HG03159 (cell line): Measurements from ENCODE around the gene HPCAL1.
"Not testable (repeated sequence)": the region's sequence is repeated elsewhere in the genome, so short reads cannot be mapped to it uniquely, and the experiment has no call there.

Experiments
- ATAC-seq: cut with Tn5 transposase; IDR thresholded peaks from one replicate; pipeline ENCODE4 v1.9.1; 2021; ENCODE audit warnings: mild to moderate bottlenecking, moderate library complexity; ENCODE audit not compliant: unreplicated experiment

HPCAL1 gene

GRCh38 chr2:10449838-10450691 is 147.4 kb downstream of the HPCAL1 start:
- ATAC-seq: no peak

GRCh38 chr2:10451819-10452218 is 149.1 kb downstream of the HPCAL1 start:
- ATAC-seq: no peak

- no peak for ATAC-seq
Measured at GRCh38 chr2:10452312-10452711, 149.6 kb downstream of the HPCAL1 start.

GRCh38 chr2:10452956-10453904 is 150.5 kb downstream of the HPCAL1 start:
- no peak for ATAC-seq

GRCh38 chr2:10453905-10454298 is 151.2 kb downstream of the HPCAL1 start:
- ATAC-seq: no peak

- ATAC-seq: no peak
Measured at GRCh38 chr2:10454505-10454904, 151.8 kb downstream of the HPCAL1 start.

GRCh38 chr2:10457195-10457594 is 154.5 kb downstream of the HPCAL1 start:
- ATAC-seq: not testable (repeated sequence)

- ATAC-seq: no peak
Measured at GRCh38 chr2:10457846-10458598, 155.3 kb downstream of the HPCAL1 start.

GRCh38 chr2:10460366-10460796 is 157.7 kb downstream of the HPCAL1 start:
- ATAC-seq: no peak

- no peak for ATAC-seq
Measured at GRCh38 chr2:10462178-10463083, 159.7 kb downstream of the HPCAL1 start.

- no peak for ATAC-seq
Measured at GRCh38 chr2:10465910-10466309, 163.2 kb downstream of the HPCAL1 start.

GRCh38 chr2:10466801-10467200 is 164.1 kb downstream of the HPCAL1 start:
- no peak for ATAC-seq

GRCh38 chr2:10467401-10467800 is 164.7 kb downstream of the HPCAL1 start:
- ATAC-seq: no peak

GRCh38 chr2:10469301-10469700 is 166.6 kb downstream of the HPCAL1 start:
- no peak for ATAC-seq

- no peak for ATAC-seq
Measured at GRCh38 chr2:10469955-10470608, 167.4 kb downstream of the HPCAL1 start.

GRCh38 chr2:10471046-10471571 is 168.4 kb downstream of the HPCAL1 start:
- no peak for ATAC-seq

GRCh38 chr2:10471955-10472354 is 169.3 kb downstream of the HPCAL1 start:
- no peak for ATAC-seq

GRCh38 chr2:10473121-10473756 is 170.5 kb downstream of the HPCAL1 start:
- no peak for ATAC-seq
